ENCODE results near the gene ST6GALNAC2.

The ST6GALNAC2 gene

DNA sequence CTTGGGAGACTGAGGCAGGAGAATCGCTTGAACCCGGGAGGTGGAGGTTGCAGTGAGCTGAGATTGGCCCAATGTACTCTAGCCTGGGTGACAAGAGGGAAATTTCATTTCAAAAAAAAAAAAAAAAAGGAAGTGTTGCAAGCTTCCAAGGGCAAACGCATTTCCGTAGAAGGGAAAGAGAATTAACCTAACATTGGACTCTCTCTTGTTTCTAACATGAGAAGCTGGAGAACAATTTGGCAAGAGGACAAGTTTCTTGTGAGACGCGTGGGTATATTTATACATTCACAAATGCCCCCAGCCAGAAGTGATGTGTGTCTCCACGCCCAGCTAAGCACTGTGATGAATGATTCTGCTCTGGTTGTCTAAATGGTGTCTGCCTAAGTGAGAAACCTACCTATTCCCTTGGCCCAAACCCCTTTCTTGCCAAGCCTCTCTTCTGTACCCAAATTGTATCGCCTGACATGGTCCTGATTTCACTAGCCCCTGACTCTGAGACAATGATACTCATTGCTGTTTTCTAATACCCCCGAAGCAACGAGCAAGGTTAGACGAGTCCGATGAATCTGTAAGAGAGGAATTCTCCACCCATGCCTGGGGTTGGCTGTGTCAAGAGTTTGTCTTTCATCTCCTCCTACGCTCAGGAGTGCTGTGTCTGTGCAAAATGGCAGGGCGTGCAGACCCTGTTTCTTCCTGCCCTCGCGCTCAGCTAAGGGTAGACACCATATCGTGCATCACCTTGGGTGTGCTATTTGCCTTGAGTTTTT, 14.2 kb upstream of the ST6GALNAC2 start:
- no peak for DNase-seq (ENCODE audit: low read depth, low spot score)

DNA sequence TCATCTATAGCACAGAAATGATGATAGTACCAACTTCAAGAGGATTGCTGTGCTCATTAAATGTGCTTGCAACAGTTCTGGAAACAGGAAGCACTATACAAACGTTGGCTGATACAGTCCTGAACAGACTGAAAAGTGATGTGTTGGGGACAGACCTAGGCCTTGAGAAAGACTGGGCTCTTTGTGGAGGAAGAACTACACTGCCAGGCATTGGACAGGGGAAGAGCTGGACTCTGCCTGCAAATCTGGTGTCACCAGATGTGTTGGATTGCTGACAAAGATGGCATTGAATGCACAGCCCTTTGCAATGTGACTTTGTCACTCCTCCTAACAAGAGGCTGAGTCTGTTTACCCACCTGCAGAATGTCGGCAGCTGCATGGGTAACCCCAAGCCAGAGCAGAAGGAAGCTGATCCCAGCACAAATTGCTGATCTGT, 12.4 kb upstream of the ST6GALNAC2 start:
- DNase-seq (ENCODE audit: low read depth, low spot score), result no peak

DNA sequence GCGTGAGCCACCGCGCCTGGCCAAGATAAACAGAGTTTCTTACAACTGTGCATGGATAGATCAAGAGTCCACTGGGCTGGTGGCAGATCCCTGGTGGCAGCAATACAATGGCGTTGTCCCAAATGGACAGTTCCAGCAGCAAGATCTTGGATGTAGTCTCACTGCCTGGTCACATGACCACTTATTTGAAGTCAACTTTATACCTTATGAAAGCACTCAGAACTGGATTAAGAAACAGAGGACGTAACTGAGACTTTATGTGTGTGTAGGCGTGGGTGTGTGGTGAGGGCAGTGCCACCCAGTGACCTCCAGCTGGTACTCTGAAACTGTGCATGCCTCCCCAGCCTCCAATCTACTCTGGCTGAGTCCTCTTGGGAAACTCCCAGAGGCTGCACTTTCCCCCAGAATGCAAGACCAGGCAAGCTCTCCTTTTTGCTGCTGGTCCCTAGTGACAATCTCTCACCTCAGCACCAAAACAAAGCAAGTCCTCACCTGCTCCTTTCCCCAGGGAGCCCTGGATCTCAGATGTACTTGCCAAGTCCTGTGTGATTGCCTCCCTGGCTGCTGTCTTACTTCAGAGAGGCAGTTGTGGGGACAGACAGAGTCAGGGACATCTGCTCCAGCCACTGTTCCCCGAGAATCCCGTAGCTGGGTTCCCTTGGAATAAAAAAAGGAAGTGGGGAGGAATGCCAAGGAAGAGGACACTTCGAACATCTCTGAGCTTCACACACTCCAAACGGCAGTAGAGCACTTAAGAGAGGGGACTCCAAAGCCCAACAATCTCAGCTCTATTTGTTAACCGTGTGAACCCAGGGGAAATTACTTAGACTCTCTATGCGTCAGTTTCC, 11.7 kb upstream of the ST6GALNAC2 start:
- DNase-seq (ENCODE audit: low read depth, low spot score), result no peak

DNA sequence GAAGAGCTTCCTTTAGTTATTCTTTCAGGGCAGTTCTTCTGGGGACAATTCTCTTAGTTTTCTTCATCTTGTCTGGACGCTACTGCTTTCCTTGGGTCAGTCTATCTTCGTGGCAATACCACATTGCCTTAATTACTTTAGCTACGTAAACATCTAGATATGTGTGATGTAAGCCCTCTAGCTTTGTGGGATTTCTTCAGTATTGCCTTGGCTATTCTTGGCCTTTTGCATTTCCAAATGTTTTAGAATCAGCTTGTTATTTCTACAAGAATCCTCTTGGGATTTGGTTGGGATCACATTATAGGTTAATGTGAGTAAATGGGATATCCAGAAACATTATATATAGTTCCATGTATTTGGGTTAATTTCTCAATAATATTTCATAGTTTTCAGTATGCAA, 9.0 kb upstream of the ST6GALNAC2 start:
- no peak for DNase-seq (ENCODE audit: low read depth, low spot score)

DNA sequence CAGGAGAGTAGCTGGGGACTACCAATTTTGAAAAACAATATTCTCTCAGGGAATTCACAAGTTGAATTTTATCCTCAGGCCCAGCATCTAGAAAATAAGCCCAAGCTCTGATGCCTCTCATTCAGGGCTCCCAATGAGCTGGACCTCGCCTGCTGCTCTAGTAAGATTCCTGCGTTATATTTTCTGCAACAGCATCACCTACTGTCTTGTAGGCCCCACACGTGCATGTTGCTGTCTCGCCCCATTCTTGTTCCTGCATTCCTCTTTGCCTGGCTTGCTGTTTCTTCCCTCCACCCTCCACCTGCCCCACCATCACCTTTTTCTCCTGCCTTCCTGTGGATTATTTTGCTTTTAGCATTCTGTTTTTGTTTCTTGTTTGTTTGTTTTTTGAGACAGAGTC, 8.3 kb upstream of the ST6GALNAC2 start:
- DNase-seq (ENCODE audit: low read depth, low spot score), result no peak

DNA sequence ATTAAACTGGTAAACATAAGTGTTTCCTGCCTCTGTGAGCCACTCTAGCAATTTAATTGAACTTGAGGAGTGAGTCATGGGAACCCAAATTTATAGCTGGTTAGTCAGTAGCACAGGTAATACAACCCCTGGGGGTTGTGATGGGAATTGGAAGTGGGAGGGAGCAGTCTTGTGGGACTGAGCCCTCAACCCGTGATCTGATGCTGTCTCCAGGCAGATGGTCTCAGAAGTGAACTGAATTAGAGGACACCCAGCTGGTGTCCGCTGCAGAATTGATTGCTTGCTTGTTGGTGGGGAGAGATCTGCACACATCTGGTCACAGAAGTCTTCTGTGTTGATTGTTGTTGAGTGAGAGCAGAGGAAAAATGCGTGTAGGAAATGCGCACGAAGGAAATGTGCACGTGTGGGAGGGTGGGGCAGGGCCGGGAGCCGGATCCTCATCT, 7.7 kb upstream of the ST6GALNAC2 start:
- DNase-seq (ENCODE audit: low read depth, low spot score), result no peak

DNA sequence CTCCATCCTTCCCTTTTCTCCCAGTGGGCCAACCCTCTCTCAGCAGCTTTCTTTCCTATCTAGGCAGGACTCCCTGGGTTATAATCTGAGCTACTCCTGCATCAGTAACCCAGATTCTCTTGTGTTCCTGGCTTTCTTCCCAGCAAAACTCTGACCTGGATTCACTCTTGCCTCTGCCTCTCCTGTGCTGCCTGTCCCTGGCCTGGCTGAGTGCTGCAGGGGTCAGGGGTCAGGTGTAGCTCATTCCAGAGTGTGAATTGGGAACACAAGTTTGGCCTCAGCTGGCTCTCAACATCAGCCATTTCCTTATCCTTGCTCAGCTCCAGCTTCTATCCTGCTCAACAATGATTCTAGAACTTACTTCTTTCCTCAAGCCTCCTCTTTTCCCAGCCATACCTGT, 2.5 kb upstream of the ST6GALNAC2 start:
- DNase-seq (ENCODE audit: low read depth, low spot score), result no peak

DNA sequence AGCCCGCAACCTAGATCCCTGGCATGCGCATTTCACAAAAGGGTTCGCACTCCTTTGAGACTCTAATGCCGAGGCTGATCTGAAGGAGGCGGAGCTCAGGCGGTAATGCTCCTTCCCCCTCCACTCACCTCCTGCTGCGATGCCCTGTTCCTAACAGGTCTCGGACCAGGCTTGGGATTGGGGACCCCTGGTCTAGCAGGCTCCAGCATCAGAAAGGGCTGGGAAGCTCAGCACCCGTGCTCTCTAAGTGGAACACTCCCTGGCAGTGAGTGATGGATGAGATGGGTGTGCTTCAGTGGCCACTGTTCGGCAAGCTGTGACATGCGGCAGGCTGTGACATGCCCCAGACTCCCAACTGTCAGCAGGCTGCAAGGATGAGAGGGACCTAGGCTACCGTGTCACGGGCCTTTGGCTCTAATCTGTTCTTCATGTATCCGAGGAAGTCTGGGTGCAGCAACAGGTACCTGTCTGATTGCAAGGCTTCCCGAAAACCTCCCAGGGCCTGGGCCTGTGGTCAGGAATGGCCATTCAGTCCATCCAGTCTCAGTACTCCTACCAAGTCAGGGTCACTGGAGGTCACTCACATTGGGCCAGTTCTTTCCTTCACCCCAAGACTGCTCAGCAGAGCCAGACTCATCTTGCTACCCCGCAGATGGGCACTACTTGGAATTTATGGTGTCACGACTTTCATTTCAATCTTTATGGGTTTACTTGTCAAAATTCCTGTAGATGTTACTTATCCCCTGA, 1.3 kb upstream of the ST6GALNAC2 start:
- DNase-seq (ENCODE audit: low read depth, low spot score), result no peak

DNA sequence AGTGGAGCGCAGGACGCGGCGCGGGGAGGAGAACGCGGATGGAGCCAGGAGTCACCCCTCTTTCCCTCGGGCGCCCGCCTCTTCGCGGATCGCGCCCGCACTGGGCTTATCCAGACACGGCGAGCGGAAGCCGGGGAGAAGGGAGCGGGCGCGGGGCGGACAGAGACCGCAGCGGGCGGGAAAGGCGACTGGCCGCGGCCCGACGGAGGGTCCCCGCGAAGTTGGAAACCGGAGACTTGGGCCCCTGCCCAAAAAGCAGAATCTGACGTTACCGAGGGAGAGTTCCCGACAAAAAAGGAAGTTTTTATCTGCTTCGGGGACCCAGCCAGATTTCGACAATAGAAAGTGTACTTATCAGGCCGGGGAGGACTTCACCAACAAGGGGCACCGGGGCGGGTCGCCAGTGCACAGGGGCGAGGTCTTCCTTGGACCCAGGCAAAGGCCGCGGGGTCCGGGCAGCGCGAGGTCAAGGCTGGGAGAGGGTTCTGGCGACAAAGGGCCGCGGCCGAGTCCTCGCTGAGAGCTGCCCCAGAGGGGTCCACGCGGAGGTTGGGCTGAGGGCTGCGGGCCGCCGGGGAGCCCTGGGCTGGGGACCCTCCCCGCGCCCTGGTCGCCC, 519 bp downstream of the ST6GALNAC2 start:
- no peak for DNase-seq (ENCODE audit: low read depth, low spot score)

DNA sequence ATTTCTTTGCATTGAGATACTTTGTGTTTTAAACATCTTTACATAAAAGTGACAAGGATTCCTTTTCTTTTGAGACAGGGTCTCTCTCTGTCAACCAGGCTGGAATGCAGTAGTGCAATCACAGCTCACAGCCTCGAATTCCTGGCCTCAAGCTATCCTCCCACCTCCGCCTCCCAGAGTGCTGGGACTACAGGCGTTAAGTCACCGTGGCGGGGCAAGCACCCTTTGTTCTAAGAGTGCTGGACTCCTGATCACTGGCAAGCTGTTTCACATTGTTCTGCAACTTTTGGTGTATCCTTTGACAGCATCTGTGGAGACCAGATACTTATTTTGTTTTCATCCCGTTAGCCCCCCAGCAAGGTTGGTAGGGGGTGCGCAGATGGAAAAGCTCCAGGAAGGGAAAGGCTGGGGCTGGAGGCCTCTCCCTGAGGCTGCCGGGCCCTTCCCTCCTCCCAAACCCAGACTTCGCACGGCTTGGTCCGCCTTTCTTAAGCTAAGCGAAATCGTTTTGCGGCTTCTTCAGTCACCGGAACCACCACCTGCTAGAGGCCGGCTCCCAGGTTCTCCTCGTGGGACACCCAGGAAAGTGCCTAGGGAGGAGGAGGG, 1.1 kb downstream of the ST6GALNAC2 start:
- no peak for DNase-seq (ENCODE audit: low read depth, low spot score)

DNA sequence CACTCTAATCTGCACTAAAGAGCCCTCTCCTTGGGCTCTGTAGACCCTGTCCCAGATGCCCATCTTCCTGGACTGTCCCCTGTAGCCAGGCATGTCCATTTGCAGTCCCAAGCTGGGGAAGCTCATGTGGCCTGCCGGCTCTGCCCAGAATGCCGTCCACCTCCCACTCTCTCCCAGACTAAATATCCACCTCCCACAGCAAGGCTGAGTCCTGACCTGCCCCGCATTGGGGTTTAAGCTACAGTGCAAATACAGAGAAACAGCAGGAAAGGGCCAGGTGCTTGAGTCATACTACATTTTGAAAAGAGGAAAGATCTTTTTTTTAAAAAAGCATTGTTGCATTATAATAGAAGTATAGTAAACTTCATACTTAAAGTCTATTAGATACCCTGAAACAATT, 3.0 kb downstream of the ST6GALNAC2 start:
- DNase-seq (ENCODE audit: low read depth, low spot score), result no peak

DNA sequence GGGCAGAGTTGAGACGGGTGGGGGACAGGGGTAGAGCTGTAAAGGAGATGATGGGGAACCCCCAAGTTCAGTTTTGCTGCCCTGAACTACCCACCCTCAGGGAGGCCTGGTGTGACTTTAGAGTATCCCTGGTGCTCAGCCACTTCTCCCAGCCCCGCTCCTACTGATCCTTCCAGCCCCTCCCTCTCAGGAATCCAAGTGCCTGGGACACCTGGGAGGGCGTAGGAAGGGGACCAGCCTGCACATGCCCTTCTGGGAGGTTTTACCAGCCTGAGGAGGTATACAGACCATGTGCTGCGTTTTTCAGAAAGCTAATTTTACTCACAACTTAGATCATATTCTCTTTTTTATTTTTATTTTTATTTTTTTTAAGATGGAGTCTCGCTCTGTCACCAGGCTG, 4.1 kb downstream of the ST6GALNAC2 start:
- no peak for DNase-seq (ENCODE audit: low read depth, low spot score)

DNA sequence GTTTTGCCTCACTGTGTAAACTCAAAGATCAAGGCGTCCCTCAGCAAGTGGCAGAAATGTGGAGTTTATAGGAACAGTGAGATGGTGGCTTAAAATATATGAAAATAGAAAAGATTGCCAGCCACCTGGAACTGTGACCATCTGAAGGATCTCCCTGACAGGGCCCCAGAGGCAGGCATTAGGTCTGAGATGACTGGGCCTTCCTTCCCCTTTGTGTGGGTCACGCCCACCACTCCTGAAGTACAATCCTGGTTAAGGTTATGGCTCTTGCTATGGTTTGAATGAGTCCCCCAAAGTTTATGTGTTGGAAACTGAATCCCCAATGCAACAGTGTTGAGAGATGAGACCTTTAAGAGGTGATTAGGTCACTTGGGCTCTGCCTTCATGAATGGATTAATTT, 6.4 kb downstream of the ST6GALNAC2 start:
- no peak for DNase-seq (ENCODE audit: low read depth, low spot score)

DNA sequence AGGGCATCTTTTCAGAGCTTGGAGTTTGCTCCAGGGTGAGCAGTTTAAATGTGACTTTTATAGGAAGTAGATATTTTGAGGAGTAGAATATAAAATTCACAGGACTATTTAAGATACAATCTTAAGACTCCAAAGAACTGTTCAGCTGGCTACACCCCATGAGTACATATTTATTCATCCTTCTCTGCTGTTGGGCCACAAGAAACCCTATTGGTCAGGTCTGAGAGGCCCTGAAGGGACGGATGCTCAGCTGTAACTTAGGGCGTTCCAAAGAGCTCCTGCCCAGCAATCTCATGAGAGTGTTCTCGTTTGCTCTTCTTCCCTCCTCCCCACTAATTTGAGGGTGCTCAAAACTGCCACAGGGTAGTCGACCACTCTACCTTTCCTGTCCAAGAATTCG, 7.3 kb downstream of the ST6GALNAC2 start:
- no peak for DNase-seq (ENCODE audit: low read depth, low spot score)

DNA sequence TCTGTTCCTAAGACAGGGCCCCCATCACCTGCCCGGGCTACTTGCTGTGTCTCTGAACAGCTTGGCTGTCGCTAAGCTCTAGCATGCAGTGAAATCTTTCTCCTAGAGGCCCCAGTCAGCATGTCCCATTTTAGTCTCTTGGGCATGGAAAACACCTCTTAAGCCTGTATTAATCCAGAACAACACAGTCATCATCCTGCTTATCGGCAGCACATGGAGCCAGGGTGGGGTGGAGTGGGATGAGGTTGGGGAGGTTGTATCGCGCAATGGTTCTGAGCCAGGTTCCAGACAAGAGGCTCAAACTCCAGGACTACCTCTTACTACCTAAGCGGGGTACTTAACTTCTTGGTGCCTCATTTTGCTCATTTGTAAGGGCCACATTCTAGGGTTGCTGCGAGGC, 7.8 kb downstream of the ST6GALNAC2 start:
- no peak for DNase-seq (ENCODE audit: low read depth, low spot score)

DNA sequence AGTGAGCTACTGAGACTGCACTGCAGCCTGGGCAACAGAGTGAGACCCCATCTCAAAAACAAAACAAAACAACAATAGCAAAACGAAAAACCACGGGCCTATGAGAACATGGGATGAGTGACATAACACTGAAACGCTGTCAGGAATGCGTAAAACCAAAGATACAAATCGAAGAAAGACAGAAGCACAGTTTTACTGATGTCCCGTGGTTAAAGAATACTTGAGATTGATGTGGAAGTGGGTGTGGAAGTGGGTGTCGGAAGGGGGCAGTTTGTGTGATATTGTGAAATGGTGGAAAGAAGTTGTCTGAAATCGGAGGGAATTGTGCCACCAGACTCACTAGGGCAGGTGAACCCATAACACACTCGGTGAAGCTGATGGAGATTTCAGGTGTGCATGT, 9.5 kb downstream of the ST6GALNAC2 start:
- DNase-seq (ENCODE audit: low read depth, low spot score), result no peak

DNA sequence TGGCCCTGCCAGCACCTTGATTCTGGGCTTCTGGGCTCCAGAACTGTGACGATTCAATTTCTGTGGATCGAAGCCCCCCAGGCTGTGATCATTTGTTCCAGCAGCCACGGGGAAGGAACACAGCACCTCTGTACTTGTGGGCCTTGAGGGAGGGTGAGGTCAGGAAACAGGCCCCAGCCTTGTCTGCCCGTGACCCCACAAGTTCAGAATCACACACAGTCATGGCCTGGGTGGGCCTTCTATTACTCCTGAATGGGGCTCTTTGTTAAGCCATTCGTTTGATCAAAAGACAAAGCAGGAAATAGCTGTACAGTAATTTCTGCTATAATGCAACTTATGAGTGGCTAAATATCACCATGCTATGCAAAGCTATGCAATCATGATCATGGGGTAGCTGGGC, 10.1 kb downstream of the ST6GALNAC2 start:
- DNase-seq (ENCODE audit: low read depth, low spot score), result no peak

DNA sequence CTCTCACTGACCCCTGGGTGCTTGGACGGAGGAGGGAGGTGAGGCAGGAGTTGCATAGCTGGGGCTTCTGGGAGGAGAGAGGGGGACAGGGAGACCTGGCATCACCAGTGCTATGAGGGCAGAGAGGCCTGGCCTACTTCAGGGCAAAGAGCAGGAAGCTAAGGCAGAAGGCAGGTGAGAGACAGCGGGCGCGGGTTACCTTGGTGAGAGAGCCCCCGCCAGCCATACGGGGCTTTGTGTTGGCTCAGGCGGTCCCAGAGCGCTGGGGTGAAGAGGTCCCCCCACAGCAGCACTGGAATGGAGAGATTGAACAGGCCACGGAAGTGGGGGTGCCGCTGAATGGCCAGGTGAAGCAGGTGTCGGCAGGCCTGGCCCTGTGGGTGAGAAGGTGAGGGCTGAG, 11.5 kb downstream of the ST6GALNAC2 start:
- DNase-seq (ENCODE audit: low read depth, low spot score), result no peak

DNA sequence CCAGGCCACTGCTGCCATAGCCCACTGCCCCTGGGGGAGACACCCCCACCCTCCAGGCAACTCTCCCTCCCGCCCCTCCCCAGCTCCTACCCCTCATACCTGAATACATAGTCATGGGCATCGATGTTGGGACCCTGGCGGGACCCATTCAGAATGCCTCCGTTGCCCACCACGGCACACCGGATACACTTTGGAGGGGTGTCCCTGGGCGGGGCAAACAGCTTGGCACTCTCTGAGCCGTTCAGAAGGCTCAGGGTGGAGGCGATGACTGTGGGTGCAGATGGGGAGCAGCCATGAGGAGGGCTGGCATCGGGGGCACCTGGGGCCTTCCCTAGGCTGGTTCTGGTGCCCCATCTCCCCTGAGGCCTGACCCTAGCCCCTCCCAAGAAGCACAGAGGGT, 12.6 kb downstream of the ST6GALNAC2 start:
- no peak for DNase-seq (ENCODE audit: low read depth, low spot score)

DNA sequence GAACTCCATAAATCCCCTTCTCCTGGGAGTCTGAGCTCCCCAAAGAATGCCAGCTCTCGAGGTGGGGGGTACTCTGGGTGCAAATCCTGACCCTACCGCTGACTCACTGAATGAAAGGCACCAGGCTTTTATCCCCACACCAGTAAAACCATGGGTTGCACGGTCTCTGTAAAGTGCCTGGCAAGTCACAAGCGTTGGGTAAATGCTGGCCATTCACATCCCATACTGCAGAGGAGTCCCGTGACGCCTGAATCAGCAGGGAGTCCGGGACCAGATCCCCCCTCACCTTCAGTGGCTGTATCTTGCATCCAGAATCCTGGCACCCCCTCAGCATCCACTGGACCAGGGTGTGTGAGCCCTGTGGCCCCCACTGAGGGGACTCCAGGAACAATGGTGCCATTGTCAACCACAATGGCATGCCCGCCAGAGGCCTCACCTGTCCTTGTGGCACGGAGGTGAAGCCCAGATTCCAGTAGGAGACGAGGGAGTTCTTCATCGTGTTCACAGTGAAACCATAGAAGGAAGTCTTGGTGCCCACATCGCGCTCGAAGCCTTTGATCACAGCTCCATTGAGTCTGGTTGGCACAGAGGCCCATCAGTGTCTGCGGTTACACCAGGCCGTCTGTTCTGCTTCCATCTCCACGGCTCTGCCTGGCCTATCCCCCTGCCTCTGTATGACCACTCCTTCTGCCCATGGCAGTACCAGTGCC, 13.3 kb downstream of the ST6GALNAC2 start:
- DNase-seq (ENCODE audit: low read depth, low spot score), result no peak

All from activated CD4-positive, CD25-positive, alpha-beta regulatory T cell treated with anti-CD3 and anti-CD28 coated beads, Interleukin-2, amount 50 U/mL, for 16 hours (primary cell).